ENCODE measurements around the gene GMDS. TPM values are rescaled to one million over a fixed set of nuclear protein-coding genes. Genes with fewer than 3 reads are reported as not detected.

The GMDS gene
- total and polyA plus RNA-seq, 2 of the 13 experiments (the other 11 are each of a cell fraction or from before 2014, with no cell fraction given), result 64.4 to 112 TPM

DNA sequence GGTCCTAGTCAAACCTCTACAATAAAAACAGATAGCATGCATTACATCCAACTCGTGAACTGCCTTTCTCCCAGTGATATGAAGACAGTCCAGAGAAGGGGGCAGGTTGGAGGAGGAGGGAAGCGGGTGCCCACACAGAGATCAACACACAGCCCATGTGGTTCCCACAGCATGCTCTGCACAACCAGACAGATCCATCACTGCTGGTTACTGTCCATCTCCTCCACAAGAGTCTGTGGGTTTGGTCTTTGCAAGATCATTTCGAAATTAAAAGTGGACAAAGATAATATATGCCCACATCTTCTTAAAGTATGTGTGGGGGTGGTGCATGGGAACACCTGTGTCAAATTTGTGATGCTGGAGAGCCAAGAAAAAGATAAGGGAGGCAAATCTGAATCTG lies 215.5 kb downstream of the GMDS start:
- H3K9me3 ChIP-seq (ENCODE audit: low read length), result no peaks in the 10 kb centered on the region
- H3K79me2 ChIP-seq (ENCODE audit: insufficient read depth, low read length), result no peaks in the 10 kb centered on the region
- H2AFZ ChIP-seq (ENCODE audit: low read length), result no peak overlapping the region
- BruUV-seq (replicated peaks), result no TSS peak
- FAIRE-seq (no peak), DNase-seq (ENCODE audit: low spot score) (no peak), ATAC-seq (peak; percentile 48; the same call in 2 of the 3 replicates)
- no peak overlapping the region for H3K4me3 ChIP-seq (replicated peaks in 1 of 3; ENCODE audit: insufficient read depth in 1 of 3, low read depth in 2 of 3, low read length in 3 of 3)
- WGBS (ENCODE audit: low lambda C conversion rate), result 95% methylated on average over 3 of the region's 3 CpGs
- no peak overlapping the region for H3K27ac ChIP-seq (ENCODE audit: extremely low read length, insufficient read depth, low read length)
- no peaks in the 10 kb centered on the region for H3K27me3 ChIP-seq (ENCODE audit: control insufficient read depth in 1 of 2, insufficient read depth in 2 of 2, low read length in 2 of 2)
- intact Hi-C loops (cut with micrococcal nuclease; ENCODE audit: unreplicated experiment), result no loop called here
- H4K20me1 ChIP-seq (ENCODE audit: insufficient read depth, low read length), result no peaks in the 10 kb centered on the region; the same call in 1 of the 2 replicates
- ChIA-PET CTCF (ENCODE audit: low intra/inter-chr PET ratio, low total read pairs) (no interaction called here), POLR2A (no interaction called here)
- H3K36me3 ChIP-seq (replicated peaks in 1 of 2; ENCODE audit: control insufficient read depth in 1 of 2, insufficient read depth in 2 of 2, low read length in 2 of 2), result peaks cover 0 to 7% of the 10 kb centered on the region in 2 experiments; a peak in 2 of 5 replicates
- in situ Hi-C loops (cut with HindIII; ENCODE audit: extremely low pct_ligation_motif_present, low pct_unique_long_range_greater_than_20kb), result no loop called here
- no peak for TF ChIP-seq POLR2AphosphoS5 (IDR thresholded peaks at IDR 0.05; ENCODE audit: low read depth, low read length)
- peak; percentile 55 for TF ChIP-seq RBM22 (optimal IDR thresholded peaks at IDR 0.05; ENCODE audit: low read length)
- H3K4me2 ChIP-seq (ENCODE audit: low read depth, low read length), result no peak overlapping the region
- H3K9ac ChIP-seq (ENCODE audit: insufficient read depth, low read depth, low read length), result no peak overlapping the region
- H3K4me1 ChIP-seq (ENCODE audit: insufficient read depth, low read length), result peaks cover 2% of the 10 kb centered on the region; the same call in 1 of the 2 replicates

DNA sequence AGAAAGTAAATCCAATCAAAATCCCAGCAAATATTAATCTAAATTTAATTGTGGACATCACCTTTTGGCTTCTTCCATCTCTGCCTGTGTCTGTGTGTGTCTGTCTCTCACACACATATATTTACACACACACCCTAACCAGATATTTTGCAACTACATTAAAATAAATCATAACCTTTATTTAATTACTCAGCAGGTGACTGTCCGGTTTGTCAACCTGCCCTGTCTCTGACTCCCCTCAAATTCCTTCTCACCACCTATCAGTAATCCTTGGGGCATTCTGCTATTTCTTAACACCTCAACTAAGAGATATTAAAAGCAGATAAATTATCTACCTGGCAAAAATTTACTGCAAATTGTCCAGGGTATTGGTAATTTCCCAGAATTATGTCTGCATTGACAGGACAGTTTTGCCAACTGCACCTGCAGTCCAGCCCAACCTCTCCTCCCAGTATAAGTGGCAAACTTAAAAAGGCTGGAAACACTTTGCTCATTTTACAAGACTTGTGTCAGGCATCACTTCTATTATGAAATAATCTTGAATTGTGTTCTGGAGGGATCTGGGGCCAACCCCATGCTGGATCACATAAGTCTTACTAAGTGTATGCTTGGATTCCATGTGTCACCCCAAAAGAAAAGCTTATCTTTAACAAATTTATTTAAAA lies 216.1 kb downstream of the GMDS start:
- Histone ChIP-seq H3K79me2 (ENCODE audit: insufficient read depth, low read length) (no peaks in the 10 kb centered on the region), H3K36me3 (replicated peaks in 1 of 2; ENCODE audit: control insufficient read depth in 1 of 2, insufficient read depth in 2 of 2, low read length in 2 of 2) (peaks cover 0 to 4% of the 10 kb centered on the region in 2 experiments; a peak in 2 of 5 replicates), H2AFZ (ENCODE audit: low read length) (no peak overlapping the region), H4K20me1 (ENCODE audit: insufficient read depth, low read length) (no peaks in the 10 kb centered on the region; the same call in 1 of the 2 replicates), H3K4me1 (ENCODE audit: insufficient read depth, low read length) (no peaks in the 10 kb centered on the region), H3K4me2 (ENCODE audit: low read depth, low read length) (no peak overlapping the region), H3K4me3 (replicated peaks in 1 of 3; ENCODE audit: insufficient read depth in 1 of 3, low read depth in 2 of 3, low read length in 3 of 3) (no peak overlapping the region), H3K9ac (ENCODE audit: insufficient read depth, low read depth, low read length) (no peak overlapping the region), H3K27me3 (ENCODE audit: control insufficient read depth in 1 of 2, insufficient read depth in 2 of 2, low read length in 2 of 2) (no peaks in the 10 kb centered on the region), H3K27ac (ENCODE audit: extremely low read length, insufficient read depth, low read length) (no peak overlapping the region), H3K9me3 (ENCODE audit: low read length) (no peaks in the 10 kb centered on the region)
- FAIRE-seq, result no peak
- ChIA-PET POLR2A (no interaction called here), CTCF (ENCODE audit: low intra/inter-chr PET ratio, low total read pairs) (no interaction called here)
- in situ Hi-C loops (cut with HindIII; ENCODE audit: extremely low pct_ligation_motif_present, low pct_unique_long_range_greater_than_20kb) (no loop called here), intact Hi-C loops (cut with micrococcal nuclease; ENCODE audit: unreplicated experiment) (no loop called here)
- no peak for DNase-seq (ENCODE audit: low spot score)
- 96% methylated on average over 1 of the region's 1 CpG for WGBS (ENCODE audit: low lambda C conversion rate)
- BruUV-seq (replicated peaks), result no TSS peak
- no peak for ATAC-seq
- no peak for TF ChIP-seq NFIB (CRISPR knock-in tag; IDR thresholded peaks at IDR 0.05; ENCODE audit: borderline replicate concordance)
- TF ChIP-seq RXRA (CRISPR knock-in tag; IDR thresholded peaks at IDR 0.05), result no peak
- TF ChIP-seq ZNF572 (CRISPR knock-in tag; IDR thresholded peaks at IDR 0.05), result no peak
- TF ChIP-seq ZNF230 (CRISPR knock-in tag; IDR thresholded peaks at IDR 0.05), result no peak
- TF ChIP-seq ZNF260 (CRISPR knock-in tag; IDR thresholded peaks at IDR 0.05; ENCODE audit: borderline replicate concordance, low read depth), result no peak
- no peak for TF ChIP-seq EED (CRISPR knock-in tag; IDR thresholded peaks at IDR 0.05)
- no peak for TF ChIP-seq ZNF75D (CRISPR knock-in tag; IDR thresholded peaks at IDR 0.05; ENCODE audit: borderline replicate concordance)
- TF ChIP-seq MTF2 (CRISPR knock-in tag; IDR thresholded peaks at IDR 0.05; ENCODE audit: borderline replicate concordance), result no peak
- TF ChIP-seq, protein P1, sequence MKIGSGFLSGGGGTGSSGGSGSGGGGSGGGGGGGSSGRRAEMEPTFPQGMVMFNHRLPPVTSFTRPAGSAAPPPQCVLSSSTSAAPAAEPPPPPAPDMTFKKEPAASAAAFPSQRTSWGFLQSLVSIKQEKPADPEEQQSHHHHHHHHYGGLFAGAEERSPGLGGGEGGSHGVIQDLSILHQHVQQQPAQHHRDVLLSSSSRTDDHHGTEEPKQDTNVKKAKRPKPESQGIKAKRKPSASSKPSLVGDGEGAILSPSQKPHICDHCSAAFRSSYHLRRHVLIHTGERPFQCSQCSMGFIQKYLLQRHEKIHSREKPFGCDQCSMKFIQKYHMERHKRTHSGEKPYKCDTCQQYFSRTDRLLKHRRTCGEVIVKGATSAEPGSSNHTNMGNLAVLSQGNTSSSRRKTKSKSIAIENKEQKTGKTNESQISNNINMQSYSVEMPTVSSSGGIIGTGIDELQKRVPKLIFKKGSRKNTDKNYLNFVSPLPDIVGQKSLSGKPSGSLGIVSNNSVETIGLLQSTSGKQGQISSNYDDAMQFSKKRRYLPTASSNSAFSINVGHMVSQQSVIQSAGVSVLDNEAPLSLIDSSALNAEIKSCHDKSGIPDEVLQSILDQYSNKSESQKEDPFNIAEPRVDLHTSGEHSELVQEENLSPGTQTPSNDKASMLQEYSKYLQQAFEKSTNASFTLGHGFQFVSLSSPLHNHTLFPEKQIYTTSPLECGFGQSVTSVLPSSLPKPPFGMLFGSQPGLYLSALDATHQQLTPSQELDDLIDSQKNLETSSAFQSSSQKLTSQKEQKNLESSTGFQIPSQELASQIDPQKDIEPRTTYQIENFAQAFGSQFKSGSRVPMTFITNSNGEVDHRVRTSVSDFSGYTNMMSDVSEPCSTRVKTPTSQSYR (CRISPR knock-in tag; IDR thresholded peaks at IDR 0.05; ENCODE audit: borderline replicate concordance), result no peak
- TF ChIP-seq, protein P2, sequence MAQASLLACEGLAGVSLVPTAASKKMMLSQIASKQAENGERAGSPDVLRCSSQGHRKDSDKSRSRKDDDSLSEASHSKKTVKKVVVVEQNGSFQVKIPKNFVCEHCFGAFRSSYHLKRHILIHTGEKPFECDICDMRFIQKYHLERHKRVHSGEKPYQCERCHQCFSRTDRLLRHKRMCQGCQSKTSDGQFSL (CRISPR knock-in tag; IDR thresholded peaks at IDR 0.05), result no peak
- no peak for TF ChIP-seq ZNF788 (CRISPR knock-in tag; IDR thresholded peaks at IDR 0.05; ENCODE audit: borderline replicate concordance)
- TF ChIP-seq, protein P3, sequence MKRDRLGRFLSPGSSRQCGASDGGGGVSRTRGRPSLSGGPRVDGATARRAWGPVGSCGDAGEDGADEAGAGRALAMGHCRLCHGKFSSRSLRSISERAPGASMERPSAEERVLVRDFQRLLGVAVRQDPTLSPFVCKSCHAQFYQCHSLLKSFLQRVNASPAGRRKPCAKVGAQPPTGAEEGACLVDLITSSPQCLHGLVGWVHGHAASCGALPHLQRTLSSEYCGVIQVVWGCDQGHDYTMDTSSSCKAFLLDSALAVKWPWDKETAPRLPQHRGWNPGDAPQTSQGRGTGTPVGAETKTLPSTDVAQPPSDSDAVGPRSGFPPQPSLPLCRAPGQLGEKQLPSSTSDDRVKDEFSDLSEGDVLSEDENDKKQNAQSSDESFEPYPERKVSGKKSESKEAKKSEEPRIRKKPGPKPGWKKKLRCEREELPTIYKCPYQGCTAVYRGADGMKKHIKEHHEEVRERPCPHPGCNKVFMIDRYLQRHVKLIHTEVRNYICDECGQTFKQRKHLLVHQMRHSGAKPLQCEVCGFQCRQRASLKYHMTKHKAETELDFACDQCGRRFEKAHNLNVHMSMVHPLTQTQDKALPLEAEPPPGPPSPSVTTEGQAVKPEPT (CRISPR knock-in tag; IDR thresholded peaks at IDR 0.05; ENCODE audit: low read depth), result no peak
